K562 (cell line): ENCODE measurements around the gene COG4. TPM values are rescaled to one million over a fixed set of nuclear protein-coding genes. Genes with fewer than 3 reads are reported as not detected.

Experiments used
- ATF7 ChIP-seq: fragments of 450-650 bp; IDR thresholded peaks from 2 replicates; pipeline ENCODE4 v1.7.1; 2014; ENCODE audit warnings: mild to moderate bottlenecking, moderate library complexity
- HDAC6 ChIP-seq: IDR thresholded peaks from 2 replicates; pipeline ENCODE4 v1.6.1; 2012; ENCODE audit warnings: low read depth, mild to moderate bottlenecking, control low read depth, inconsistent platforms, low read length, moderate library complexity
- ILF3 ChIP-seq: fragments of 450-650 bp; IDR thresholded peaks from 2 replicates; pipeline ENCODE4 v1.6.1; 2018; ENCODE audit warnings: antibody characterized with exemption, mild to moderate bottlenecking, moderate library complexity, borderline replicate concordance
- KLF13 ChIP-seq: fragments of 450-650 bp; IDR thresholded peaks from 2 replicates; pipeline ENCODE4 v1.6.1; 2016; ENCODE audit warnings: missing genetic modification characterization, low read depth, mild to moderate bottlenecking, missing compliant biosample characterization, moderate library complexity, borderline replicate concordance
- SAP30 ChIP-seq: fragments of 200-600 bp; sonication (generic); IDR thresholded peaks from 2 replicates; pipeline ENCODE4 v1.6.1; 2012; ENCODE audit warnings: borderline replicate concordance, low read depth, mild to moderate bottlenecking, moderate library complexity, low read length, control low read depth, inconsistent platforms; ENCODE audit not compliant: insufficient read depth, poor library complexity, severe bottlenecking
- TARDBP ChIP-seq: fragments of 450-650 bp; IDR thresholded peaks from 2 replicates; pipeline ENCODE4 v1.6.1; 2016
- U2AF1 ChIP-seq: fragments of 200-400 bp; formaldehyde crosslinking; optimal IDR thresholded peaks from 2 replicates; pipeline ENCODE3; 2017; ENCODE audit warnings: mild to moderate bottlenecking, low read depth, low read length, moderate library complexity
- ZNF124 ChIP-seq: sonication (generic); formaldehyde crosslinking; IDR thresholded peaks from 2 replicates; pipeline ENCODE4 v1.8.1; 2022; ENCODE audit warnings: missing genetic modification reagents
- polyA plus RNA-seq, 8 experiments: library from polyadenylated mRNA; depleted of rRNA in 4 of 8; stranded (reverse) in 5 of 8; unstranded in 3 of 8; fragments of >200 nt; fragmentation: Nextera tagmentation in 2 of 8; fragmentation: Illumina TruSeq in 1 of 8; extraction: Ambion mirVana in 2 of 8; extraction: Trizol in 1 of 8; gene quantifications; 2 replicates each; pipeline versions ENCODE4 v1.2.1 to v1.2.3, GENCODE V29; 2011 to 2014; ENCODE audit warnings: inconsistent platforms in 1 of 8, missing spikeins in 1 of 8
- total RNA-seq, 7 experiments: library from RNA; depleted of rRNA in 6 of 7; stranded (reverse); fragments of >200 nt in 6 of 7; fragmentation: Illumina TruSeq in 2 of 7; extraction: Trizol in 2 of 7; gene quantifications; 2 replicates each; pipeline versions ENCODE4 v1.2.1 to v1.2.3, GENCODE V29; 2011 to 2021; ENCODE audit warnings: low replicate concordance in 1 of 7
- TF ChIP-seq, protein P1 (sequence below): fragments of 200-800 bp; sonication (Bioruptor generic); IDR thresholded peaks from 2 replicates; pipeline ENCODE4 v1.6.1; 2017; ENCODE audit warnings: missing genetic modification characterization, missing compliant biosample characterization
- TF ChIP-seq, protein P2 (sequence below): fragments of 200-600 bp; sonication (generic); IDR thresholded peaks from one replicate; pipeline ENCODE4 v1.6.1; 2012; ENCODE audit warnings: mild to moderate bottlenecking, low read depth, low read length, inconsistent platforms
- TF ChIP-seq, protein P3 (sequence below): fragments of 450-650 bp; IDR thresholded peaks from 2 replicates; pipeline ENCODE4 v1.6.1; 2016; ENCODE audit warnings: missing biosample characterization, missing genetic modification characterization
- TF ChIP-seq, protein P4 (sequence below): fragments of 450-650 bp; IDR thresholded peaks from 2 replicates; pipeline ENCODE4 v1.6.1; 2017; ENCODE audit warnings: mild to moderate bottlenecking, moderate library complexity

Gene COG4
- total and polyA plus RNA-seq, 9 of the 15 experiments (the other 6 are each of a cell fraction or from before 2014, with no cell fraction given), result 13.7 to 73.9 (median 44.2) TPM

DNA sequence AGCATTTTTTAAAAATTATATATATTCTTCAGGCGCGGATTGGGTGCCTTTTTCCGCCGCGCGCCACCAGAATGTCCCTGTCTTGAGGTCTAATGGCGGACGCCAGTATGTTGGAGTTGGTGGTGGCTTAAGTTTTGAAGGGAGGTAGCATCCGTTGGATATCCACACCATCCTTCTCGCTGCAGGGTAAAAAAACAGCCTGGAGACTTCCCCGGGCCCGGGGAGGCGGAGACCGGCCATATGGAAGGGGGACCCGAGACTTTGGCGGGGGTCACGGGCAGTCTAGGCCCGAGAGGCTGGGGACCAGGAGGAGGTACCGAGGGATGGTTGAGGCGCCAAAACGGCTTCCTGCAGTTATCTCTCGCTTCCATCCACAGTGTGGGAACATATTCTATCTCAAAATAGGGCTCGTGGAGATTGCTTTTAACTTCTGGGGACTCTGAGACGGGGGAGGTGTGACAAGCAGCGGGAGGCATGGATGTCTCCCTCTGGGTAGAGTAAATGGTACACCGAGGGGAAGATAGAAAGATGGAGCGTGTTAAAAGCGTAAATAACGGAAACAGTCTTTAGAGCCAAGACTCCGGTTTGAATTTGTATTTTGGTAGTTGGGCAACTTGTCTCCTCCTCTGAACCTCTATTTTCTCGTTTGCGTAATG is 517 bp upstream of the COG4 start, which contains the start of gene SF3B3 (continued):
- TF ChIP-seq, protein P1, sequence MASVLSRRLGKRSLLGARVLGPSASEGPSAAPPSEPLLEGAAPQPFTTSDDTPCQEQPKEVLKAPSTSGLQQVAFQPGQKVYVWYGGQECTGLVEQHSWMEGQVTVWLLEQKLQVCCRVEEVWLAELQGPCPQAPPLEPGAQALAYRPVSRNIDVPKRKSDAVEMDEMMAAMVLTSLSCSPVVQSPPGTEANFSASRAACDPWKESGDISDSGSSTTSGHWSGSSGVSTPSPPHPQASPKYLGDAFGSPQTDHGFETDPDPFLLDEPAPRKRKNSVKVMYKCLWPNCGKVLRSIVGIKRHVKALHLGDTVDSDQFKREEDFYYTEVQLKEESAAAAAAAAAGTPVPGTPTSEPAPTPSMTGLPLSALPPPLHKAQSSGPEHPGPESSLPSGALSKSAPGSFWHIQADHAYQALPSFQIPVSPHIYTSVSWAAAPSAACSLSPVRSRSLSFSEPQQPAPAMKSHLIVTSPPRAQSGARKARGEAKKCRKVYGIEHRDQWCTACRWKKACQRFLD (CRISPR knock-in tag), result no peak
- TF ChIP-seq SAP30 (peak; percentile 60), HDAC6 (no peak), U2AF1 (no peak), KLF13 (peak; percentile 32), ZNF124 (CRISPR knock-in tag) (no peak), ILF3 (0 out of 2 replicates have a peak, but pooled peaks have one; percentile 13), TARDBP (no peak; the same call in 1 of the 2 replicates), ATF7 (peak; percentile 5; the same call in 1 of the 2 replicates)
- TF ChIP-seq, protein P2, sequence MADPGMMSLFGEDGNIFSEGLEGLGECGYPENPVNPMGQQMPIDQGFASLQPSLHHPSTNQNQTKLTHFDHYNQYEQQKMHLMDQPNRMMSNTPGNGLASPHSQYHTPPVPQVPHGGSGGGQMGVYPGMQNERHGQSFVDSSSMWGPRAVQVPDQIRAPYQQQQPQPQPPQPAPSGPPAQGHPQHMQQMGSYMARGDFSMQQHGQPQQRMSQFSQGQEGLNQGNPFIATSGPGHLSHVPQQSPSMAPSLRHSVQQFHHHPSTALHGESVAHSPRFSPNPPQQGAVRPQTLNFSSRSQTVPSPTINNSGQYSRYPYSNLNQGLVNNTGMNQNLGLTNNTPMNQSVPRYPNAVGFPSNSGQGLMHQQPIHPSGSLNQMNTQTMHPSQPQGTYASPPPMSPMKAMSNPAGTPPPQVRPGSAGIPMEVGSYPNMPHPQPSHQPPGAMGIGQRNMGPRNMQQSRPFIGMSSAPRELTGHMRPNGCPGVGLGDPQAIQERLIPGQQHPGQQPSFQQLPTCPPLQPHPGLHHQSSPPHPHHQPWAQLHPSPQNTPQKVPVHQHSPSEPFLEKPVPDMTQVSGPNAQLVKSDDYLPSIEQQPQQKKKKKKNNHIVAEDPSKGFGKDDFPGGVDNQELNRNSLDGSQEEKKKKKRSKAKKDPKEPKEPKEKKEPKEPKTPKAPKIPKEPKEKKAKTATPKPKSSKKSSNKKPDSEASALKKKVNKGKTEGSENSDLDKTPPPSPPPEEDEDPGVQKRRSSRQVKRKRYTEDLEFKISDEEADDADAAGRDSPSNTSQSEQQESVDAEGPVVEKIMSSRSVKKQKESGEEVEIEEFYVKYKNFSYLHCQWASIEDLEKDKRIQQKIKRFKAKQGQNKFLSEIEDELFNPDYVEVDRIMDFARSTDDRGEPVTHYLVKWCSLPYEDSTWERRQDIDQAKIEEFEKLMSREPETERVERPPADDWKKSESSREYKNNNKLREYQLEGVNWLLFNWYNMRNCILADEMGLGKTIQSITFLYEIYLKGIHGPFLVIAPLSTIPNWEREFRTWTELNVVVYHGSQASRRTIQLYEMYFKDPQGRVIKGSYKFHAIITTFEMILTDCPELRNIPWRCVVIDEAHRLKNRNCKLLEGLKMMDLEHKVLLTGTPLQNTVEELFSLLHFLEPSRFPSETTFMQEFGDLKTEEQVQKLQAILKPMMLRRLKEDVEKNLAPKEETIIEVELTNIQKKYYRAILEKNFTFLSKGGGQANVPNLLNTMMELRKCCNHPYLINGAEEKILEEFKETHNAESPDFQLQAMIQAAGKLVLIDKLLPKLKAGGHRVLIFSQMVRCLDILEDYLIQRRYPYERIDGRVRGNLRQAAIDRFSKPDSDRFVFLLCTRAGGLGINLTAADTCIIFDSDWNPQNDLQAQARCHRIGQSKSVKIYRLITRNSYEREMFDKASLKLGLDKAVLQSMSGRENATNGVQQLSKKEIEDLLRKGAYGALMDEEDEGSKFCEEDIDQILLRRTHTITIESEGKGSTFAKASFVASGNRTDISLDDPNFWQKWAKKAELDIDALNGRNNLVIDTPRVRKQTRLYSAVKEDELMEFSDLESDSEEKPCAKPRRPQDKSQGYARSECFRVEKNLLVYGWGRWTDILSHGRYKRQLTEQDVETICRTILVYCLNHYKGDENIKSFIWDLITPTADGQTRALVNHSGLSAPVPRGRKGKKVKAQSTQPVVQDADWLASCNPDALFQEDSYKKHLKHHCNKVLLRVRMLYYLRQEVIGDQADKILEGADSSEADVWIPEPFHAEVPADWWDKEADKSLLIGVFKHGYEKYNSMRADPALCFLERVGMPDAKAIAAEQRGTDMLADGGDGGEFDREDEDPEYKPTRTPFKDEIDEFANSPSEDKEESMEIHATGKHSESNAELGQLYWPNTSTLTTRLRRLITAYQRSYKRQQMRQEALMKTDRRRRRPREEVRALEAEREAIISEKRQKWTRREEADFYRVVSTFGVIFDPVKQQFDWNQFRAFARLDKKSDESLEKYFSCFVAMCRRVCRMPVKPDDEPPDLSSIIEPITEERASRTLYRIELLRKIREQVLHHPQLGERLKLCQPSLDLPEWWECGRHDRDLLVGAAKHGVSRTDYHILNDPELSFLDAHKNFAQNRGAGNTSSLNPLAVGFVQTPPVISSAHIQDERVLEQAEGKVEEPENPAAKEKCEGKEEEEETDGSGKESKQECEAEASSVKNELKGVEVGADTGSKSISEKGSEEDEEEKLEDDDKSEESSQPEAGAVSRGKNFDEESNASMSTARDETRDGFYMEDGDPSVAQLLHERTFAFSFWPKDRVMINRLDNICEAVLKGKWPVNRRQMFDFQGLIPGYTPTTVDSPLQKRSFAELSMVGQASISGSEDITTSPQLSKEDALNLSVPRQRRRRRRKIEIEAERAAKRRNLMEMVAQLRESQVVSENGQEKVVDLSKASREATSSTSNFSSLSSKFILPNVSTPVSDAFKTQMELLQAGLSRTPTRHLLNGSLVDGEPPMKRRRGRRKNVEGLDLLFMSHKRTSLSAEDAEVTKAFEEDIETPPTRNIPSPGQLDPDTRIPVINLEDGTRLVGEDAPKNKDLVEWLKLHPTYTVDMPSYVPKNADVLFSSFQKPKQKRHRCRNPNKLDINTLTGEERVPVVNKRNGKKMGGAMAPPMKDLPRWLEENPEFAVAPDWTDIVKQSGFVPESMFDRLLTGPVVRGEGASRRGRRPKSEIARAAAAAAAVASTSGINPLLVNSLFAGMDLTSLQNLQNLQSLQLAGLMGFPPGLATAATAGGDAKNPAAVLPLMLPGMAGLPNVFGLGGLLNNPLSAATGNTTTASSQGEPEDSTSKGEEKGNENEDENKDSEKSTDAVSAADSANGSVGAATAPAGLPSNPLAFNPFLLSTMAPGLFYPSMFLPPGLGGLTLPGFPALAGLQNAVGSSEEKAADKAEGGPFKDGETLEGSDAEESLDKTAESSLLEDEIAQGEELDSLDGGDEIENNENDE, result no peak
- TF ChIP-seq, protein P3, sequence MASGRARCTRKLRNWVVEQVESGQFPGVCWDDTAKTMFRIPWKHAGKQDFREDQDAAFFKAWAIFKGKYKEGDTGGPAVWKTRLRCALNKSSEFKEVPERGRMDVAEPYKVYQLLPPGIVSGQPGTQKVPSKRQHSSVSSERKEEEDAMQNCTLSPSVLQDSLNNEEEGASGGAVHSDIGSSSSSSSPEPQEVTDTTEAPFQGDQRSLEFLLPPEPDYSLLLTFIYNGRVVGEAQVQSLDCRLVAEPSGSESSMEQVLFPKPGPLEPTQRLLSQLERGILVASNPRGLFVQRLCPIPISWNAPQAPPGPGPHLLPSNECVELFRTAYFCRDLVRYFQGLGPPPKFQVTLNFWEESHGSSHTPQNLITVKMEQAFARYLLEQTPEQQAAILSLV (tag), result no peak
- TF ChIP-seq, protein P4, sequence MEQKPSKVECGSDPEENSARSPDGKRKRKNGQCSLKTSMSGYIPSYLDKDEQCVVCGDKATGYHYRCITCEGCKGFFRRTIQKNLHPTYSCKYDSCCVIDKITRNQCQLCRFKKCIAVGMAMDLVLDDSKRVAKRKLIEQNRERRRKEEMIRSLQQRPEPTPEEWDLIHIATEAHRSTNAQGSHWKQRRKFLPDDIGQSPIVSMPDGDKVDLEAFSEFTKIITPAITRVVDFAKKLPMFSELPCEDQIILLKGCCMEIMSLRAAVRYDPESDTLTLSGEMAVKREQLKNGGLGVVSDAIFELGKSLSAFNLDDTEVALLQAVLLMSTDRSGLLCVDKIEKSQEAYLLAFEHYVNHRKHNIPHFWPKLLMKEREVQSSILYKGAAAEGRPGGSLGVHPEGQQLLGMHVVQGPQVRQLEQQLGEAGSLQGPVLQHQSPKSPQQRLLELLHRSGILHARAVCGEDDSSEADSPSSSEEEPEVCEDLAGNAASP, result no peak
